Ramos (cell line): ENCODE results near the gene TWSG1.
"Not testable (repeated sequence)": the region's sequence is repeated elsewhere in the genome, so short reads cannot be mapped to it uniquely, and the experiment has no call there.

Experiments used
- in situ Hi-C: fragments of 300-500 bp; cut with MboI; formaldehyde crosslinking; loops from one replicate; pipeline ENCODE4 v1.14.3; 2022; ENCODE audit warnings: low sequenced_read_pairs; ENCODE audit not compliant: unreplicated experiment

The TWSG1 gene

GRCh38 chr18:9421096-9421900, 86.7 kb downstream of the TWSG1 start:
- in situ Hi-C loops = no loop called here

GRCh38 chr18:9421901-9422327, 87.3 kb downstream of the TWSG1 start:
- in situ Hi-C loops = no loop called here

- in situ Hi-C loops = no loop called here
Observed at GRCh38 chr18:9422816-9423519, 88.4 kb downstream of the TWSG1 start.

GRCh38 chr18:9423648-9424047, 89.1 kb downstream of the TWSG1 start:
- in situ Hi-C loops = not testable (repeated sequence)

GRCh38 chr18:9424235-9424634, 89.7 kb downstream of the TWSG1 start:
- in situ Hi-C loops = not testable (repeated sequence)

- in situ Hi-C loops = no loop called here
Observed at GRCh38 chr18:9426753-9427152, 92.2 kb downstream of the TWSG1 start.

GRCh38 chr18:9428301-9428706, 93.7 kb downstream of the TWSG1 start:
- in situ Hi-C loops = no loop called here

- in situ Hi-C loops = no loop called here
Observed at GRCh38 chr18:9428862-9429661, 94.5 kb downstream of the TWSG1 start.

GRCh38 chr18:9429662-9429993, 95.1 kb downstream of the TWSG1 start:
- in situ Hi-C loops = no loop called here

- in situ Hi-C loops = not testable (repeated sequence)
Observed at GRCh38 chr18:9430315-9430714, 95.7 kb downstream of the TWSG1 start.

GRCh38 chr18:9431296-9431695, 96.7 kb downstream of the TWSG1 start:
- in situ Hi-C loops = no loop called here

GRCh38 chr18:9433122-9433521, 98.5 kb downstream of the TWSG1 start:
- in situ Hi-C loops = not testable (repeated sequence)

GRCh38 chr18:9433671-9434121, 99.1 kb downstream of the TWSG1 start:
- in situ Hi-C loops = no loop called here

GRCh38 chr18:9434122-9434701, 99.6 kb downstream of the TWSG1 start:
- in situ Hi-C loops = no loop called here

- in situ Hi-C loops = no loop called here
Observed at GRCh38 chr18:9435041-9435440, 100.5 kb downstream of the TWSG1 start.

GRCh38 chr18:9436206-9436929, 101.8 kb downstream of the TWSG1 start:
- in situ Hi-C loops = no loop called here

- in situ Hi-C loops = no loop called here
Observed at GRCh38 chr18:9437021-9437437, 102.5 kb downstream of the TWSG1 start.

- in situ Hi-C loops = no loop called here
Observed at GRCh38 chr18:9437672-9438071, 103.1 kb downstream of the TWSG1 start.

GRCh38 chr18:9441061-9441460, 106.5 kb downstream of the TWSG1 start:
- in situ Hi-C loops = no loop called here

- in situ Hi-C loops = no loop called here
Observed at GRCh38 chr18:9444549-9444948, 110.0 kb downstream of the TWSG1 start.
